GM23248 (cell line): ENCODE data around the gene KANTR.

Source experiments
- EZH2 ChIP-seq: fragments of 200-600 bp; sonication (generic); IDR thresholded peaks from 2 replicates; pipeline ENCODE4 v1.6.1; 2018; ENCODE audit warnings: antibody characterized with exemption, mild to moderate bottlenecking; ENCODE audit not compliant: insufficient read depth, poor library complexity, severe bottlenecking
- EZH2phosphoT487 ChIP-seq: fragments of 200-600 bp; sonication (generic); IDR thresholded peaks from 2 replicates; pipeline ENCODE4 v1.6.1; 2018; ENCODE audit warnings: antibody characterized with exemption, moderate library complexity, mild to moderate bottlenecking, low read depth; ENCODE audit not compliant: insufficient read depth

DNA sequence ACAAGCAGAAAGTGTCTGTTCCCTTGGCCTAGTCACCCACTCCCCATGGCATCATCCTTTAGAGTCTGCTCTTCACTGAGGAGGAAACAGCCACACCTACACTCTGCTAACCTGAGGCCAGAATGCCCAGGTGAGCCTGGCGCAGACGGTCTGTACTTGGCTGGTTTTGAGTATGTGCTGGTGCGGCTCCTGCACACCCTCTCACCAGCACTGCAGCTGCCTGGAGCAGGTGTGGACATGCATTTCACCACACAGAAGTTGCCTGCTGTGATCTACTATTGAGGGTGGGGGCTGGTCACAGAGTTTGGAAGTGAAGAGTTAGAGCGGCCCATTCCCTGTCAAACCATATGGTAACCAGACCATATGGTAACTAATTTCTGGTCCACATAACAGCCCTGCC lies 39.5 kb downstream of the KANTR start:
- TF ChIP-seq EZH2 = no peak
- TF ChIP-seq EZH2phosphoT487 = no peak
